ENCODE data around the gene SLC25A25. TPM values are rescaled to one million over a fixed set of nuclear protein-coding genes. Genes with fewer than 3 reads are reported as not detected.
A peak's percentile ranks its signal among the peaks of the same experiment; 100 is the strongest.

Gene SLC25A25
- total and polyA plus RNA-seq, 10 of the 15 experiments (the other 5 are each of a cell fraction or from before 2014, with no cell fraction given) = 0.04 to 17.1 (median 12.4) TPM; not detected in 1

GRCh38 chr9:128066713-128067644, 1.1 kb upstream of the SLC25A25 start, which contains the start of gene NAIF1 (continued):
- TF ChIP-seq ZNF207 (IDR thresholded peaks at IDR 0.05; ENCODE audit: borderline replicate concordance) (no peak), FOS (IDR thresholded peaks at IDR 0.05; ENCODE audit: borderline replicate concordance, extremely low read depth, insufficient read length) (peak; percentile 98), IRF5 (IDR thresholded peaks at IDR 0.05; ENCODE audit: borderline replicate concordance) (no peak), SIX5 (IDR thresholded peaks at IDR 0.05; ENCODE audit: low read depth, low read length, severe bottlenecking) (no peak), LARP7 (IDR thresholded peaks at IDR 0.05) (peak; percentile 71; the same call in 1 of the 2 replicates), SRF (IDR thresholded peaks at IDR 0.05; ENCODE audit: low read depth in 2 of 2, low read length in 2 of 2) (no peak), BCLAF1 (IDR thresholded peaks at IDR 0.05) (no peak), NFYB (IDR thresholded peaks at IDR 0.05; ENCODE audit: insufficient read depth, low read depth, low read length) (peak; percentile 83; the same call in 1 of the 2 replicates), ZBTB4 (CRISPR knock-in tag; IDR thresholded peaks at IDR 0.05) (no peak), SMARCA5 (IDR thresholded peaks at IDR 0.05) (0 out of 2 replicates have a peak, but pooled peaks have one; percentile 20), POLR2AphosphoS2 (IDR thresholded peaks at IDR 0.05; ENCODE audit: low read depth, low read length) (0 out of 2 replicates have a peak, but pooled peaks have one; percentile 13), POLR2AphosphoS5 (IDR thresholded peaks at IDR 0.05; ENCODE audit: low read length) (peak; percentile 46; the same call in 1 of the 2 replicates), NRF1 (conservative IDR thresholded peaks at IDR 0.05; ENCODE audit: low read depth, low read length) (0 out of 2 replicates have a peak, but pooled peaks have one; percentile 1), JUND (IDR thresholded peaks at IDR 0.05; ENCODE audit: low read depth, low read length) (no peak), NFXL1 (IDR thresholded peaks at IDR 0.05; ENCODE audit: borderline replicate concordance) (no peak), SREBF1 (IDR thresholded peaks at IDR 0.05; ENCODE audit: low read length) (peak; percentile 69; the same call in 1 of the 2 replicates), ATF7 (IDR thresholded peaks at IDR 0.05; ENCODE audit: low read depth) (peak; percentile 85; the same call in 1 of the 2 replicates), RAD21 (IDR thresholded peaks at IDR 0.05; ENCODE audit: insufficient read depth, low read depth, low read length) (no peak), POU2F2 (IDR thresholded peaks at IDR 0.05; ENCODE audit: borderline replicate concordance, low read depth, low read length) (peak; percentile 63; the same call in 1 of the 3 replicates), ATF2 (IDR thresholded peaks at IDR 0.05; ENCODE audit: low read length) (no peak)

Data from GM12878 (cell line).